Measurements from ENCODE around the gene PLA2G2C. TPM values are rescaled to one million over a fixed set of nuclear protein-coding genes. Genes with fewer than 3 reads are reported as not detected.
"Not testable (repeated sequence)": the region's sequence is repeated elsewhere in the genome, so short reads cannot be mapped to it uniquely, and the experiment has no call there.

The PLA2G2C gene
- total and polyA plus RNA-seq, 4 experiments from 2014 or later, result not detected

DNA sequence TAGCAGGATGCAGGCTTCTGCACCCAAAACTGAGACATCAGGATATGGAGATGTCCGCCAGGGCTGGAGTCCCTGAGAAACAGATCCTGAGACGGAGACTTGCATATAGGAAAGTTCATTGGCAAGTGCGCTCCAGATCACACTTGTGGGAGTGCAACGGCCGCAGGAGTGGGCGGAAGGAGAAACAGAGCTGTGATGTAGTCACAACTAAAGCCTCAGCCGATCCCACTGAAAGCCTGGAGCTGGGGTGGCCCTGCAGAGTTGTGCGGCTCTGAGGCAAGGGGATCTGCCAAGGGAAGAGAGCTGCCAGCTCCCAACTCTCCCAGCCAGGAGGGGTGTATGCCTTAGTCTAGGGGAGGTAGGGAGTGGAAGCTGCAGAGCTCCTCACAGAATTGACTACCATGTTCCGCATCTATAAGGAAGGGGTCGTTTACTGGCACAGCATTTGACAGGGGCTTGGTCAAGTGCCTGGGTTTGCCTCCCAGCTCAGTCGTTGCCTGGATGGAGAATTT lies 42.1 kb upstream of the PLA2G2C start:
- no peak overlapping the region for H3K27ac Mint-ChIP-seq
- CTCF ChIA-PET (ENCODE audit: partially characterized antibody), result interaction anchor here (1.8 kb wide), 1 partner anchor 15 kb away, joined by 7 read pairs; no protein-coding TSS in a partner anchor
- no peak overlapping the region for H3K4me3 Mint-ChIP-seq
- no peaks in the 10 kb centered on the region for H3K9me3 ChIP-seq (ENCODE audit: control insufficient read depth in 1 of 2, low read length in 2 of 2)
- H3K27me3 ChIP-seq (ENCODE audit: insufficient read depth, low read length), result no peaks in the 10 kb centered on the region
- H3K9me3 Mint-ChIP-seq, result peaks cover 0 to 2% (median 0%) of the 10 kb centered on the region in 8 donors
- no peaks in the 10 kb centered on the region for H3K4me1 ChIP-seq (ENCODE audit: insufficient read depth, low read length)
- no peak overlapping the region for H3K4me3 ChIP-seq (ENCODE audit: low read length in 2 of 2)
- H3K36me3 Mint-ChIP-seq, result no peaks in the 10 kb centered on the region
- no peak for DNase-seq
- no peaks in the 10 kb centered on the region for H3K36me3 ChIP-seq (ENCODE audit: insufficient read depth, low read length)
- no peaks in the 10 kb centered on the region for H3K4me1 Mint-ChIP-seq
- H3K27ac ChIP-seq (ENCODE audit: low read depth, low read length), result no peak overlapping the region
- H3K27me3 Mint-ChIP-seq, result peaks cover 30 to 44% of the 10 kb centered on the region in 2 donors
- POLR2A ChIA-PET (ENCODE audit: partially characterized antibody), result no interaction called here
- intact Hi-C loops (cut with micrococcal nuclease), result no loop called here

DNA sequence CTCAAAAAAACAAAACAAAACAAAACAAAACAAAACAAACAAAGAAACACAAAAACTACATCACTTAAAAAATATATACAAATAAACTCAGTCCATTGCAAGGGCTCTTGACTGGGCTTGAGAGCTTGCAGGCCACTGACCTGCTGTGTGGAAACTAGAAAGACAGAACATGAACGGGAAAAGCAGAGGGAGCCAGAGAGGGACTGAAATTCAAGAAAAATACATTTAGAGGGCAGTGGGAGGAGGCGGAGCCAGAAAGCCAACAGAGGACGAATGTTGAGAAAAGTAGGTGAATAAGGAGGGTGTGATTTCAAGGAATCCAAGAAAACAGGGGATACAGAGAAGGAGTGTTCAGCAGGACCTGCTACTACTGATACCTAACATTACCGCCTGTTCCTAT lies 41.4 kb upstream of the PLA2G2C start:
- H3K27me3 ChIP-seq (ENCODE audit: insufficient read depth, low read length), result no peaks in the 10 kb centered on the region
- Mint-ChIP-seq H3K27me3 (peaks cover 28 to 47% of the 10 kb centered on the region in 2 donors), H3K9me3 (peaks cover 0 to 2% (median 0%) of the 10 kb centered on the region in 8 donors), H3K36me3 (no peaks in the 10 kb centered on the region), H3K4me3 (no peak overlapping the region), H3K27ac (no peak overlapping the region), H3K4me1 (no peaks in the 10 kb centered on the region)
- no peaks in the 10 kb centered on the region for H3K36me3 ChIP-seq (ENCODE audit: insufficient read depth, low read length)
- no peak overlapping the region for H3K27ac ChIP-seq (ENCODE audit: low read depth, low read length)
- H3K4me1 ChIP-seq (ENCODE audit: insufficient read depth, low read length), result no peaks in the 10 kb centered on the region
- intact Hi-C loops (cut with micrococcal nuclease), result no loop called here
- no peaks in the 10 kb centered on the region for H3K9me3 ChIP-seq (ENCODE audit: control insufficient read depth in 1 of 2, low read length in 2 of 2)
- H3K4me3 ChIP-seq (ENCODE audit: low read length in 2 of 2), result no peak overlapping the region
- no peak for DNase-seq
- ChIA-PET POLR2A (ENCODE audit: partially characterized antibody) (no interaction called here), CTCF (ENCODE audit: partially characterized antibody) (interaction anchor here (1.8 kb wide), 1 partner anchor 15 kb away, joined by 7 read pairs; no protein-coding TSS in a partner anchor)

DNA sequence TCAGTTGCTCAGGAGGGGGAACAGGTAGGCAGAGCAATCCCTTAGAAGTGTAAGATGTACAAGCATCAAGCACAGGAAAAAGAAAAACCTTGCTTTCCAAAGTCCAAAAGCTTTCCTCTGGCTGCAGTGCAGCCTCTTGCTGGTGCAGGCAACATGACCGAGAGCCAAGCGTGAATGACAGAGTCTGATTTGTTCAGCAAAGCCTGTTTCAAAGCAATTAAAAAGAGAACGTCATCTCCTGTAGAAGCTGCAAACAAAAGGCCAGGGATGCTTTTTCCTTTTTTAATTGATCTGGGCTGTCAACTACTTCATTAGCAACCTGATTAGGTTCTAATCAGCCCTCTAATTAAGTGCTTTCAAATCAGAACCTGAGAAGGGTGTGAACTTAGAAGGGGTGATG lies 38.2 kb upstream of the PLA2G2C start:
- no peak for DNase-seq
- Mint-ChIP-seq H3K36me3 (no peaks in the 10 kb centered on the region), H3K4me1 (no peaks in the 10 kb centered on the region), H3K4me3 (no peak overlapping the region), H3K9me3 (no peaks in the 10 kb centered on the region), H3K27me3 (peaks cover 32 to 54% of the 10 kb centered on the region in 2 donors), H3K27ac (no peak overlapping the region)
- CTCF ChIA-PET (ENCODE audit: partially characterized antibody), result interaction anchor here (0.7 to 1.3 kb wide), 2 partner anchors 9 to 269 kb away, joined by 3 read pairs; no protein-coding TSS in a partner anchor
- Histone ChIP-seq H3K9me3 (ENCODE audit: control insufficient read depth in 1 of 2, low read length in 2 of 2) (no peaks in the 10 kb centered on the region), H3K4me3 (ENCODE audit: low read length in 2 of 2) (no peak overlapping the region), H3K4me1 (ENCODE audit: insufficient read depth, low read length) (no peaks in the 10 kb centered on the region), H3K36me3 (ENCODE audit: insufficient read depth, low read length) (no peaks in the 10 kb centered on the region), H3K27me3 (ENCODE audit: insufficient read depth, low read length) (no peaks in the 10 kb centered on the region), H3K27ac (ENCODE audit: low read depth, low read length) (no peak overlapping the region)
- POLR2A ChIA-PET (ENCODE audit: partially characterized antibody), result no interaction called here
- intact Hi-C loops (cut with micrococcal nuclease), result no loop called here

DNA sequence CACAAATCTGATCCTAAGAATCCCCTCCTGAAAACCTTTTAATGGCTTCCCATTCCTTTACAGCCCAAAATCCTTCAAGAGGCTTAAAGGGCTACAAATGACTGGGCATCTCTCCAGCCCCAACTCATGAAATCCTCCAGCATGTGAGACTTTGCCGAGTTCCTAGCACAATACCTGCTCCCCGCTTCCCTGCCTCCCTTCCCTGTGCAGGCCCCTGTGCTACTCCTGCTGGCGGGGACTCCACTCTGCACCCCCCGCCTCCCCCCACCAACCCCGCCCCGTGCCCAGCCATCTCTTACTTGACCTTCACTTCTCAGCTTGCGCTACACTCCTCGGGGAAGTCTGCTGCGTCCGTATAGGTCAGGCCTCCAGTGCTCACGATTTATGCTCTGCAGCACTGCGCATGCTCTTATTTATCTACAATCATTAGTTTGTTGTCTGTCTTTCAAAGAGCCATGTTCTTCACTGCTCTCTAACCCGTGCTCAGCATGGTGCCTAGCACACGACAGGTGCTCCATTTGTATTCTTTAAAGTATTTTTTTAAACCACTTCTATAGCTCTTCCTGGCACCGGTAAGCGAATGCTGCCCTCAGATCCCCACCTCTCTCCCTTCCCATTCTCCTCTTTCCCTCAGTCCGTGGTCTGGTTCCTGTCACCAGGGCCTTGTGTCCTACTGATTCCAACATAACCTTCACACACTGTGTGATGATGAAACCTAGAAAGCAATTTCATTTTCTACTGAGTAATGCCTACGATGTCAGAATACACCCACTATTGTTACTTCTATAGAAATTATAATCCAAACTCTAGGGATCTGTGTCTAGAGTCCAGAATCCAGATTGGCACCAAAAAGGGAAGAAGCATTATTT lies 37.5 kb upstream of the PLA2G2C start:
- POLR2A ChIA-PET (ENCODE audit: partially characterized antibody), result no interaction called here
- H3K4me3 ChIP-seq (ENCODE audit: low read length in 2 of 2), result no peak overlapping the region
- no peaks in the 10 kb centered on the region for H3K27me3 ChIP-seq (ENCODE audit: insufficient read depth, low read length)
- intact Hi-C loops (cut with micrococcal nuclease), result no loop called here
- no peak overlapping the region for H3K27ac ChIP-seq (ENCODE audit: low read depth, low read length)
- H3K9me3 ChIP-seq (ENCODE audit: control insufficient read depth in 1 of 2, low read length in 2 of 2), result no peaks in the 10 kb centered on the region
- CTCF ChIA-PET (ENCODE audit: partially characterized antibody), result interaction anchor here (0.7 to 1.3 kb wide), 2 partner anchors 10 to 270 kb away, joined by 3 read pairs; no protein-coding TSS in a partner anchor
- peaks cover 32 to 52% of the 10 kb centered on the region in 2 donors for H3K27me3 Mint-ChIP-seq
- H3K27ac Mint-ChIP-seq, result no peak overlapping the region
- H3K36me3 ChIP-seq (ENCODE audit: insufficient read depth, low read length), result no peaks in the 10 kb centered on the region
- H3K4me1 ChIP-seq (ENCODE audit: insufficient read depth, low read length), result no peaks in the 10 kb centered on the region
- no peaks in the 10 kb centered on the region for H3K4me1 Mint-ChIP-seq
- no peaks in the 10 kb centered on the region for H3K9me3 Mint-ChIP-seq
- no peak overlapping the region for H3K4me3 Mint-ChIP-seq
- no peaks in the 10 kb centered on the region for H3K36me3 Mint-ChIP-seq
- no peak for DNase-seq

DNA sequence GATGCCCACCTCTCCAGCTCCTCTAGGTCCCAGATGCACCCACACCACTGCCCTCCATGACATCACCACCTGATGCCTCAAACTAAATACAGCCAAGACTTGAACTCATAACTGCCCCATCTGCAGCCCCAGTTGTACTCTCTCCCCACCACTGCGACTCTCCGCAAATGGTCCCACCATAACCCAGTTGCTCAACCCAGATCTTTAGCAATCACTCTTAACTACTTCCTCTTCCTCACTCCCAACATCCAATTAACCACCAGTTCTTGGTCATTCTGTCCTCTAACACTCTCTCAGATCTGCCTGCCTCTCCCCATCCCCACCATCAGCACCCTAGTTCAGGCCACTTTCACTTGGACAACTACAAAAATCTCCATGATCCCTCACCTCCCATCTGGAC lies 36.8 kb upstream of the PLA2G2C start:
- POLR2A ChIA-PET (ENCODE audit: partially characterized antibody), result no interaction called here
- intact Hi-C loops (cut with micrococcal nuclease), result no loop called here
- Mint-ChIP-seq H3K36me3 (no peaks in the 10 kb centered on the region), H3K27ac (no peak overlapping the region), H3K27me3 (peaks cover 28 to 48% of the 10 kb centered on the region in 2 donors), H3K9me3 (no peaks in the 10 kb centered on the region), H3K4me3 (no peak overlapping the region), H3K4me1 (no peaks in the 10 kb centered on the region)
- Histone ChIP-seq H3K27me3 (ENCODE audit: insufficient read depth, low read length) (no peaks in the 10 kb centered on the region), H3K4me3 (ENCODE audit: low read length in 2 of 2) (no peak overlapping the region), H3K9me3 (ENCODE audit: control insufficient read depth in 1 of 2, low read length in 2 of 2) (no peaks in the 10 kb centered on the region), H3K4me1 (ENCODE audit: insufficient read depth, low read length) (no peaks in the 10 kb centered on the region), H3K36me3 (ENCODE audit: insufficient read depth, low read length) (no peaks in the 10 kb centered on the region), H3K27ac (ENCODE audit: low read depth, low read length) (no peak overlapping the region)
- DNase-seq, result no peak
- CTCF ChIA-PET (ENCODE audit: partially characterized antibody), result interaction anchor here (0.8 to 1.9 kb wide), 2 partner anchors 10 to 153 kb away, joined by 3 to 13 read pairs; no protein-coding TSS in a partner anchor

DNA sequence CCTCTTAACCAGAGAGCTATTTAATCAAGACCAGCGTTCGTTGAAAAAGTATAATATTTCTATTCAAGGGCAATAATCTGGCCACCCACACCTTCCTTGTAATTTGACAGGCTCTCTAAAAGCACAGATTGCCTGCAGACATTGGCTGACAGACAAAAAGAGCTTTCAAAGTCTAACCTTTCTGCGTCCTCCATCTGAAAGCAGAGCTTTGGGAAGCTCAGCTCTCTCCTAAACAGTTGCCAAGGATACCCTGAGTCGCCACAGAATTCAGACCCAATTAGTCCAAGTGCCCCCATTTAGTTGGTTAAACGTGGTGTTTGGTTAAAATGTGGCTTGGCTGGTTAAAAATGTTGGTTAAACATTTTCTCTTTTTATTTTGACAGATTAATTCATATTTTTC lies 33.7 kb upstream of the PLA2G2C start:
- Histone ChIP-seq H3K9me3 (ENCODE audit: control insufficient read depth in 1 of 2, low read length in 2 of 2) (no peaks in the 10 kb centered on the region), H3K27me3 (ENCODE audit: insufficient read depth, low read length) (peaks cover 5% of the 10 kb centered on the region), H3K4me1 (ENCODE audit: insufficient read depth, low read length) (no peaks in the 10 kb centered on the region), H3K27ac (ENCODE audit: low read depth, low read length) (no peak overlapping the region), H3K36me3 (ENCODE audit: insufficient read depth, low read length) (no peaks in the 10 kb centered on the region), H3K4me3 (ENCODE audit: low read length in 2 of 2) (no peak overlapping the region)
- DNase-seq, result no peak
- Mint-ChIP-seq H3K36me3 (no peaks in the 10 kb centered on the region), H3K27me3 (peaks cover 29 to 44% of the 10 kb centered on the region in 2 donors), H3K9me3 (peaks cover 0 to 2% (median 0%) of the 10 kb centered on the region in 8 donors), H3K4me1 (no peaks in the 10 kb centered on the region), H3K4me3 (no peak overlapping the region), H3K27ac (no peak overlapping the region)
- ChIA-PET POLR2A (ENCODE audit: partially characterized antibody) (no interaction called here), CTCF (ENCODE audit: partially characterized antibody) (interaction anchor here (1.3 to 2.1 kb wide), 2 partner anchors 10 to 18 kb away, joined by 3 to 4 read pairs; no protein-coding TSS in a partner anchor)
- intact Hi-C loops (cut with micrococcal nuclease), result no loop called here

DNA sequence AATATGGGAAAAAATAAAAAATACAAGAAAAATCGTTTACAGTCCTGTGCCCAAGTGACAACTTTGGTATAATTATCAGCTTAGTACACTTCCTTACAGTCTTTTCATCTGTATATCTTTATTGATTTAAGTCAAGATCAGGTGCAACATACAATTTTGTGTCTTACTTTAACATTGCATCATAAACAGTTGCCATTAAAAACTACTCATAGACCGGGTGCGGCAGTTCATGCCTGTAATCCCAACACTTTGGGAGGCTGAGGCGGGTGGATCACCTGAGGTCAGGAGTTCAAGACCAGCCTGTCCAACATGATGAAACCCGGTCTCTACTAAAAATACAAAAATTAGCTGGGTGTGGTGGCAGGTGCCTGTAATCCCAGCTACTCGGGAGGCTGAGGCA lies 32.7 kb upstream of the PLA2G2C start:
- intact Hi-C loops (cut with micrococcal nuclease); POLR2A ChIA-PET (ENCODE audit: partially characterized antibody); H3K27ac Mint-ChIP-seq: not testable (repeated sequence)

More for the DNA sequence above, 32.7 kb upstream of the PLA2G2C start:
- H3K9me3 ChIP-seq (ENCODE audit: control insufficient read depth in 1 of 2, low read length in 2 of 2); H3K36me3 Mint-ChIP-seq; H3K27me3 ChIP-seq (ENCODE audit: insufficient read depth, low read length); H3K4me1 Mint-ChIP-seq; H3K4me1 ChIP-seq (ENCODE audit: insufficient read depth, low read length); H3K4me3 ChIP-seq (ENCODE audit: low read length in 2 of 2); DNase-seq; H3K9me3 Mint-ChIP-seq; H3K36me3 ChIP-seq (ENCODE audit: insufficient read depth, low read length); H3K27ac ChIP-seq (ENCODE audit: low read depth, low read length); H3K4me3 Mint-ChIP-seq: not testable (repeated sequence)
- peaks cover 28 to 41% of the 10 kb centered on the region in 2 donors for H3K27me3 Mint-ChIP-seq
- CTCF ChIA-PET (ENCODE audit: partially characterized antibody), result interaction anchor here (1.3 to 2.1 kb wide), 3 partner anchors 9 to 23 kb away, joined by 3 to 4 read pairs (median 3); no protein-coding TSS in a partner anchor

All from CD4-positive, alpha-beta memory T cell (primary cell).